ENCODE data around the gene EPG5. TPM values are rescaled to one million over a fixed set of nuclear protein-coding genes. Genes with fewer than 3 reads are reported as not detected.

EPG5 gene
- total and polyA plus RNA-seq, 5 experiments from 2014 or later, result 2.8 to 53.5 (median 4.7) TPM

DNA sequence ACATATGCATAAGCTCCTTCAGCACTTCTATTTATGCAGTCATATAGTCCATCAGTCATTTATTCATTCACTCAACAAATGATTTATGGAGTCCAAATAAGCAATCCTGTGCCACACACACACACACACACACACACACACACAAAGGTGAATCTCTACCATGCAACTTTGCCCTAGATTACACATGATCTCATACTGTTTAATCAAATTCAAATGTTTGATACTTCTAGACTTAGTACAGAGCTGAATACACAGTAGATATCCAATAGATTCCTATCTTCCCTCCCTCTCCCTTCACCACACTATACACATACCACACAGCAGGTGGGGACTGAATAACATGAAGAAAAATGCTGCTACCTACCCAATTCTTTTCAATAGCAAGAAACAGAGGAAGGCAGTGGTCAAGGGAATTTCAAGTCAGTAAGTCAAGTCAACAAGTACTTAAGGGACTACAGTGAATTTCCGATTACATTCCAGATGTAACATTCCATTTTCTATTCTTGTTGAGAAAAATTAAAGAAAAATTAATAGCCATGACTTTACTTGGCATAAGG is 65.4 kb downstream of the EPG5 start:
- H3K4me1 Mint-ChIP-seq, result peaks cover 0 to 5% (median 0%) of the 10 kb centered on the region in 4 donors
- no peak overlapping the region for H3K4me3 Mint-ChIP-seq
- ATAC-seq (no peak), DNase-seq (no peak)
- no peaks in the 10 kb centered on the region for H3K27me3 Mint-ChIP-seq
- no peaks in the 10 kb centered on the region for H3K9me3 Mint-ChIP-seq
- POLR2A ChIA-PET, result interaction anchor here (0.6 kb wide), 1 partner anchor 771 kb away, joined by 3 read pairs; no protein-coding TSS in a partner anchor
- H3K27ac Mint-ChIP-seq, result peak overlapping the region in 1 of 10 donors; percentile 1
- peaks cover 7 to 97% (median 27%) of the 10 kb centered on the region in 3 donors for H3K36me3 Mint-ChIP-seq

DNA sequence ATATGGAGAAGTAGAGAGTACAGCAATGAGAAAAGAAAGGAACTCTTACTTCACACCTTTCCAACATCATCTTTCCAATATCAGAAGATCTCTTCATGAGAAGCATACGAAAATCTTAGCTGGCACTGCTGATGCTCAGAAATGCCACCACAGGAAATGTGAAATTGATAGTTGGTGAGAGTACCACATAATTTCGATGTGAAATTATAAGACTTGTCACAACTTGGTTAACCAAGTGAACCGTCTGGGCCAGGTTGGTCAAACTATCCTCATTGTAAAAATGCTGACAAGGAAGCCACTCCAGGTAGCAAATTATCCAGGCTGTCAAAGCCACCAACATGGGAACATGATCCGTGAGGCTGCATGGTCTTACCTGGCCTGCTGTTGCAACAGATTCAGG is 66.5 kb downstream of the EPG5 start:
- ATAC-seq, result no peak
- Mint-ChIP-seq H3K27me3 (no peaks in the 10 kb centered on the region), H3K4me3 (no peak overlapping the region), H3K36me3 (peaks cover 7 to 97% (median 33%) of the 10 kb centered on the region in 3 donors), H3K27ac (peak overlapping the region in 1 of 10 donors; percentile 64), H3K9me3 (no peaks in the 10 kb centered on the region), H3K4me1 (peaks cover 0 to 3% (median 2%) of the 10 kb centered on the region in 4 donors)
- no peak for DNase-seq
- POLR2A ChIA-PET, result no interaction called here

DNA sequence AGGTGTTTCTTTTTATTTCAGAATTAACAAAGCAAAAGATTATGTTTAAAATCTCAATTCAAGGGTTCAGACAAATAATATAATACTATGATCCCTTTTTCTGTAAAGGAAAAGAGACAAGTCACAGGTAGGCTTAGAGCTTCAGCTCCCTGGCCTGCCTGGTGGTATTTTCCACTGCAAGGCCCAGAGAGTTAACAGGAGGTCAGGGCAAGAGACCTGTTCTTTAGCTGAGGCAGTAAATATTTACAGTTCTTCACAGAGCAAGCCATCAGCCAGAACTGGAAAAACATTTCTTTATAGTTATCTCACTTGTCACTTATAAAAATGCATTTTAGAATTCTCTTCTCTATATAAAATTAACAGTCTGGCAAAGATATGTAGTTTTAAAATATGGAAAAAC is 70.1 kb downstream of the EPG5 start:
- Mint-ChIP-seq H3K27me3 (no peaks in the 10 kb centered on the region), H3K36me3 (peaks cover 7 to 92% (median 34%) of the 10 kb centered on the region in 3 donors), H3K9me3 (no peaks in the 10 kb centered on the region), H3K27ac (peak overlapping the region in 1 of 10 donors; percentile 40), H3K4me1 (peaks cover 0 to 4% (median 3%) of the 10 kb centered on the region in 4 donors), H3K4me3 (no peak overlapping the region)
- POLR2A ChIA-PET, result no interaction called here
- DNase-seq (no peak), ATAC-seq (no peak)

GRCh38 chr18:45896452-45896851 is 70.7 kb downstream of the EPG5 start:
- POLR2A ChIA-PET, result no interaction called here
- ATAC-seq (no peak), DNase-seq (no peak)
- Mint-ChIP-seq H3K9me3 (no peaks in the 10 kb centered on the region), H3K4me1 (peaks cover 0 to 6% (median 3%) of the 10 kb centered on the region in 4 donors), H3K27me3 (no peaks in the 10 kb centered on the region), H3K4me3 (no peak overlapping the region), H3K36me3 (peaks cover 7 to 89% (median 34%) of the 10 kb centered on the region in 3 donors), H3K27ac (peak overlapping the region in 1 of 10 donors; percentile 84)

DNA sequence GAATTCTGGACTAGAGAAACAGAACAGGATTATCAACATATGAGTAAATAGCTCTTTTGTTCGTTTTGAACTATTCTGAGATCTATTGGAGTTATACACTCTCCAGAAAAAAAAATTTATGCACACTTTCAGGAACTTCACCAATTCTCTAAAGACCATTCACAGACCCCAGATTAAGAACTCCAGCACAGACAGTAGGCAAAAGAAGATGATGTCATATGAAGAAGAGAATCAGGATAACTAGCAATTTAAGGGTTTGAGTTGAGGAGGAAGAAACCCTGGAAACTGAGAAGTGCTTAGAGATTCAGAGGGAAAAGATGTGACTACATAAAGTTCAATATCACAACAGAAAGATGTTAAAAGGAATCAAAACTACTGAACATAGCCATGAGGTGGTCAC is 71.8 kb downstream of the EPG5 start:
- peaks cover 0 to 6% (median 5%) of the 10 kb centered on the region in 4 donors for H3K4me1 Mint-ChIP-seq
- no peak for DNase-seq
- POLR2A ChIA-PET, result no interaction called here
- peaks cover 11 to 86% (median 26%) of the 10 kb centered on the region in 3 donors for H3K36me3 Mint-ChIP-seq
- no peaks in the 10 kb centered on the region for H3K27me3 Mint-ChIP-seq
- ATAC-seq, result no peak
- H3K9me3 Mint-ChIP-seq, result no peaks in the 10 kb centered on the region
- peak overlapping the region in 2 of 10 donors; percentile 1 to 24 for H3K27ac Mint-ChIP-seq
- H3K4me3 Mint-ChIP-seq, result no peak overlapping the region

DNA sequence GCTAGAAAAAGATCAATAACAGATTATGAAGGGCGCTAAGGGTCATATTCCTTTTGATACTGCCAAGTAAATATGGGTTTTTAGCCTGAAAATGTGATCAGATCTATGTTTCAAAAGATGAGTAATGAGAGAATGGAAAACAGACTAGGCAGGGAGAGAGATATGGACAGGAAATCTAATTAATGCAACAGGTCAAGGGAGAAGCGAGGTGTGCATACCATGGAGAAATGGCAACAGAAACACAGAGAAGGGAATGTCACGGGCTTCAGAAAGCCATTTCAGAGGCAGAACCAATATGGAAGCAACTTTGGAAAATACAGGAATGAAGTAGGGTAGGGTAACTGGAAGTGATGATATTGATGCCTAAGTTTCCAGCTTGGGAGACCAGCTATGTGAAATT is 72.3 kb downstream of the EPG5 start:
- H3K4me3 Mint-ChIP-seq, result no peak overlapping the region
- peaks cover 0 to 10% (median 6%) of the 10 kb centered on the region in 4 donors for H3K4me1 Mint-ChIP-seq
- ATAC-seq (no peak), DNase-seq (no peak)
- H3K27me3 Mint-ChIP-seq, result no peaks in the 10 kb centered on the region
- peak overlapping the region in 3 of 10 donors; percentile 1 to 47 (median 2) for H3K27ac Mint-ChIP-seq
- POLR2A ChIA-PET, result no interaction called here
- H3K9me3 Mint-ChIP-seq, result no peaks in the 10 kb centered on the region
- peaks cover 11 to 85% (median 23%) of the 10 kb centered on the region in 3 donors for H3K36me3 Mint-ChIP-seq

DNA sequence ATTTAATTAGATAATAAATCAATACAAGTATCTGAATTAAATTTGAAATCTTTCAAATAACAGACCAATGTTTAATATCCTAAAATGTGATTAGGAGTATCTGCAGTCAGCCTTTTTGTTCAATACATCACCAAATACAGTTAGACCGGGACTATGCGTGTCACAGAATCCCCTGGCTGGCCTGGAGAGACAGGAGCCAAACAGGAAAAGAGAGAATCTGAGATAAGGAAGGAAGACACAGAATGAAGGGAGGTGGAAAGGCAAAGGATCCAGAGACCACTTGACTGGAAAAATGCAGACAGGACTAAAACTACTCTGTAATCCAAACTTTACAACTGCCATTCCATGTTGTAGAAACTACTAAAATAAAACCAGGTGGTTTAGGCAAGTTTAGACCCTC is 75.3 kb downstream of the EPG5 start:
- Mint-ChIP-seq H3K36me3 (peaks cover 3 to 82% (median 11%) of the 10 kb centered on the region in 3 donors), H3K9me3 (no peaks in the 10 kb centered on the region), H3K4me1 (peaks cover 0 to 14% (median 5%) of the 10 kb centered on the region in 4 donors), H3K27me3 (no peaks in the 10 kb centered on the region), H3K4me3 (no peak overlapping the region), H3K27ac (peak overlapping the region in 3 of 10 donors; percentile 43 to 81 (median 69))
- no peak for ATAC-seq
- POLR2A ChIA-PET, result interaction anchor here (0.7 kb wide), 2 partner anchors 55 to 85 kb away, joined by 4 to 6 read pairs; no protein-coding TSS in a partner anchor
- DNase-seq, result no peak

DNA sequence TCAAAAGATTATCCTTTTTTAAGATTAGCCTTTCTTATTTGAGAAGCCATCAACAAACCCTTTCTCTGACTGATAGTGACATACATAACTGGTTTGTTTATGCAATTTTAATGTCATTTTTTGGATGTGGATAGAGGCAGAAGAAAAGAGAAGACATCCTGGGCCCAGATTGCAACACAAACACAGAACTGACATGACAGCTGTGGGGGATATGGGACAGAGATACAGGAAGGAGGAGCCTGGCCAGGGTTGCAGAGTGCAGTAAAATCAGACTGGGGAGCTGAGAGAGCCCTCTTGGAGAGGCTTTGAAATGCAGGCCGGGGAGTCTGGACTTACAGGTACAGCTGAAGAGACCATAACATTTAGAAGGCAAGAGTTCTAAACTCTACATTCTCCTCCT is 76.5 kb downstream of the EPG5 start:
- ATAC-seq (no peak), DNase-seq (no peak)
- Mint-ChIP-seq H3K4me1 (peaks cover 0 to 11% (median 4%) of the 10 kb centered on the region in 4 donors), H3K36me3 (peaks cover 3 to 78% (median 5%) of the 10 kb centered on the region in 3 donors), H3K9me3 (no peaks in the 10 kb centered on the region), H3K27me3 (no peaks in the 10 kb centered on the region), H3K4me3 (no peak overlapping the region), H3K27ac (peak overlapping the region in 2 of 10 donors; percentile 3 to 41)
- POLR2A ChIA-PET, result no interaction called here

- ATAC-seq (no peak), DNase-seq (no peak)
- POLR2A ChIA-PET, result no interaction called here
- Mint-ChIP-seq H3K9me3 (no peaks in the 10 kb centered on the region), H3K36me3 (peaks cover 3 to 70% (median 7%) of the 10 kb centered on the region in 3 donors), H3K27ac (peak overlapping the region in 3 of 10 donors; percentile 9 to 72 (median 41)), H3K27me3 (no peaks in the 10 kb centered on the region), H3K4me1 (peaks cover 0 to 11% (median 3%) of the 10 kb centered on the region in 4 donors), H3K4me3 (peak overlapping the region in 1 of 10 donors; percentile 15)
Observed at GRCh38 chr18:45889419-45890064, 77.6 kb downstream of the EPG5 start.

- no peak for ATAC-seq
- peaks cover 0 to 11% (median 2%) of the 10 kb centered on the region in 4 donors for H3K4me1 Mint-ChIP-seq
- no peaks in the 10 kb centered on the region for H3K27me3 Mint-ChIP-seq
- H3K36me3 Mint-ChIP-seq, result peaks cover 7 to 71% (median 15%) of the 10 kb centered on the region in 3 donors
- DNase-seq, result no peak
- no peak overlapping the region for H3K27ac Mint-ChIP-seq
- POLR2A ChIA-PET, result no interaction called here
- H3K9me3 Mint-ChIP-seq, result no peaks in the 10 kb centered on the region
- H3K4me3 Mint-ChIP-seq, result no peak overlapping the region
Observed at GRCh38 chr18:45887585-45887984, 79.5 kb downstream of the EPG5 start.

DNA sequence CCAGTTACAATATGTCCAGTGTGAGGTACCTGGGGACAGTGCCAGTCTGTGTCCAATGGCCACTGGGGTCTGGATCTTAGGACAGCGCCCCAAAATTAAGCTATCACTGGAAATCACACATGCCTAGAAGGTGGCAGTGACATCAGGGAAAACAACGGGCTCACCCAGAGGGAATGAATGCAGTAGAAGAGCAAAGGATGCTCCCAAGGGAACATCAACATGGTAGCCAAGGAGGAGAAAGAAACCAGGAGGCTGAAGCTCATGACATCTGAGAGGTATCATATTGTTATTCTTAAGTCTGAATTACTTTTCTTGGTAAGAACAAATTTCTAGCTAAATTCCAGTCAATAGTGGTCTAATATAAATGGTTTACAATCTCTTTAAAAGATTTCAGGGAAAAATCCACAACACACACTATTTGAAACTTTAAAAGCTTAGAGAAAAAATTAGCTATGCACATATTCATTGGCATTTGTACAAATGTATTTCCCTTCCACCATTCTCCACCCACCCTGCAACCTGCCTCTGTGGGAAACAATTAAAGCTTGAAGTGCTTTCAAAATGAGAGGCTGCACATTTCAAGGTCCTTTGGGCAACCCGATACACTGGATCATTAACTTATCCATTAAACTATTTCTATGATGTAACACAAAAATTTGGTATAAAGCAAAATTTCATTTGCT is 86.1 kb downstream of the EPG5 start:
- H3K27ac Mint-ChIP-seq, result peak overlapping the region in 1 of 10 donors; percentile 11
- no peak overlapping the region for H3K4me3 Mint-ChIP-seq
- H3K36me3 Mint-ChIP-seq, result peaks cover 4 to 73% (median 27%) of the 10 kb centered on the region in 3 donors
- DNase-seq (no peak), ATAC-seq (no peak)
- POLR2A ChIA-PET, result interaction anchor here (0.6 to 0.9 kb wide), 2 partner anchors 215 to 216 kb away, joined by 3 read pairs; no protein-coding TSS in a partner anchor
- peaks cover 9 to 11% (median 10%) of the 10 kb centered on the region in 4 donors for H3K4me1 Mint-ChIP-seq
- no peaks in the 10 kb centered on the region for H3K27me3 Mint-ChIP-seq
- H3K9me3 Mint-ChIP-seq, result no peaks in the 10 kb centered on the region

DNA sequence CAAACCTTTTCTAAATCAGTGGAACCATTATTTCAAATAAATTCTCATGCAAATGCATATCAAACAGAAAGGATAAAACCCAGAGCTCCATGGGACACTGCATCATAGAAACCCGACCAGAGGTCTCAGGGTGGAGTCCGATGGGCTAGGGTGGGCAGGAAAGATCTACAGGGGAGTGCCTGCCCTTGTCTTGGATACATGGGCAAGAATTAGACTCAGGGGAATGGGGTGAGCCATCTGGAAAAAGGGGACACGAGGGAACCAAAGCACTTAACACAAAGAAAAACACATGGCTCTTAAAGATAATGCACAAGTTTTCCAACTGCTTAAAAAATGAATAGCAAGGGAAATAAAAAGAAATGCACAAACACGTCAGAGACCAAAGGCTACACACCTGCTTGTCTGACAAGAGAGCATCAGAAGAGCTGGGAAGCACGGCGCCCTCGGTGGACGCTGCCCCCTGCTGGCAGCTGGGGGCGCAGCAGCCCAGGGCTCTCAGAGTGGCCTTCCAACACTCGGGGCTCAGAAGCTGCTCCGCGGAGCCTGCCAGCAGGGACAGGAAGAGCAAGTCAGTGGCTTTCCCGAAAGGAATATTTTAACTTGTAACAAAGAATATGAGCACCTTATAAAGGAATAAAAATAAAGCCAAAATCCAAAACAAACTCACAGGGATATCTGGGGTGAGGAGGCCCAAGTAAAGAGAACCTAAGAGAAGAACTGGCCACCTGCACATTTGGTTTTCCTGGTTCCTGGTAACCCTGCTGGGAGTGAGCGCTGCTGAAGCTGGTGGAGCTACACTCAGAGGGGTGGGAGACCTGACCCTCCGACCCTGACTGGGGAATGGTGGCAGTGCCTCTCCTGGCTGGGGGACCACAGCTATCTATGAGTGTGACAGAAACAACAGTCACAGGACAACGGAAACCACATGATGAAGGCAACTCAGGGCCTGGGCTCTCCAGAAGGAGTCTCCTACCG is 87.2 kb downstream of the EPG5 start:
- H3K36me3 Mint-ChIP-seq, result peaks cover 11 to 78% (median 33%) of the 10 kb centered on the region in 3 donors
- H3K4me3 Mint-ChIP-seq, result no peak overlapping the region
- peaks cover 10 to 17% (median 16%) of the 10 kb centered on the region in 4 donors for H3K4me1 Mint-ChIP-seq
- H3K27ac Mint-ChIP-seq, result peak overlapping the region in 6 of 10 donors; percentile 30 to 79 (median 53)
- POLR2A ChIA-PET, result interaction anchor here (1.4 kb wide), 1 partner anchor 193 kb away, joined by 4 read pairs; no protein-coding TSS in a partner anchor
- DNase-seq (peak; percentile 43 to 80 (median 72)), ATAC-seq (peak; percentile 94 to 95)
- peaks cover 0 to 4% (median 0%) of the 10 kb centered on the region in 9 donors for H3K9me3 Mint-ChIP-seq
- H3K27me3 Mint-ChIP-seq, result no peaks in the 10 kb centered on the region
